HepG2 (cell line): ENCODE measurements around the gene LDLRAD3. TPM values are rescaled to one million over a fixed set of nuclear protein-coding genes. Genes with fewer than 3 reads are reported as not detected.

Experiments used
- ATF7-NPFF ChIP-seq: sonication (generic); formaldehyde crosslinking; IDR thresholded peaks from 2 replicates; pipeline ENCODE4 v1.8.1; 2023; ENCODE audit warnings: mild to moderate bottlenecking, low read depth, missing genetic modification reagents, moderate library complexity
- CEBPZ ChIP-seq: IDR thresholded peaks from 2 replicates; pipeline ENCODE4 v1.6.1; 2012; ENCODE audit warnings: low read length, improper control_type of control experiment
- CERS6 ChIP-seq: sonication (generic); formaldehyde crosslinking; IDR thresholded peaks from 2 replicates; pipeline ENCODE4 v1.5.0; 2020; ENCODE audit warnings: missing genetic modification reagents
- CREB1 ChIP-seq, 2 experiments: fragments of 450-650 bp in 1 of 2; IDR thresholded peaks; 2 replicates each; pipeline ENCODE4 v1.6.1; 2016 to 2017; ENCODE audit warnings: control low read depth in 1 of 2, mild to moderate bottlenecking in 1 of 2, missing compliant biosample characterization in 1 of 2, missing genetic modification characterization in 1 of 2
- ELF4 ChIP-seq: sonication (generic); formaldehyde crosslinking; IDR thresholded peaks from 2 replicates; pipeline ENCODE4 v1.5.0; 2020; ENCODE audit warnings: missing genetic modification reagents, mild to moderate bottlenecking, moderate library complexity, borderline replicate concordance
- FLYWCH1 ChIP-seq: sonication (generic); formaldehyde crosslinking; IDR thresholded peaks from 2 replicates; pipeline ENCODE4 v1.8.1; 2023; ENCODE audit warnings: mild to moderate bottlenecking, missing genetic modification reagents
- FOXP4 ChIP-seq: sonication (generic); formaldehyde crosslinking; IDR thresholded peaks from 2 replicates; pipeline ENCODE4 v1.4.0; 2020; ENCODE audit warnings: missing genetic modification reagents
- NFRKB ChIP-seq: fragments of 450-650 bp; IDR thresholded peaks from 2 replicates; pipeline ENCODE4 v1.6.1; 2017
- NR2F1 ChIP-seq, 2 experiments: fragments of 450-650 bp in 1 of 2; formaldehyde crosslinking in 1 of 2; IDR thresholded peaks; 2 replicates each; pipeline versions ENCODE4 v1.5.0 to v1.6.1; 2016 to 2020; ENCODE audit warnings: mild to moderate bottlenecking in 1 of 2, missing compliant biosample characterization in 1 of 2, missing genetic modification reagents in 1 of 2, moderate library complexity in 1 of 2
- STAT5B ChIP-seq: sonication (generic); formaldehyde crosslinking; IDR thresholded peaks from 2 replicates; pipeline ENCODE4 v1.4.0; 2020; ENCODE audit warnings: missing genetic modification reagents
- THYN1 ChIP-seq: sonication (generic); formaldehyde crosslinking; IDR thresholded peaks from 2 replicates; pipeline ENCODE4 v1.8.1; 2023; ENCODE audit warnings: low read depth, mild to moderate bottlenecking, moderate library complexity, missing genetic modification reagents, borderline replicate concordance
- ZNF574 ChIP-seq: sonication (generic); formaldehyde crosslinking; IDR thresholded peaks from 2 replicates; pipeline ENCODE4 v1.4.0; 2020; ENCODE audit warnings: missing genetic modification reagents
- ZNF607 ChIP-seq: sonication (generic); formaldehyde crosslinking; IDR thresholded peaks from 2 replicates; pipeline ENCODE4 v1.5.1; 2020; ENCODE audit warnings: missing genetic modification reagents, mild to moderate bottlenecking, borderline replicate concordance
- polyA plus RNA-seq, 8 experiments: library from polyadenylated mRNA; depleted of rRNA in 3 of 8; stranded (reverse) in 7 of 8; unstranded in 1 of 8; fragments of >200 nt; fragmentation: Illumina TruSeq in 4 of 8; extraction: Trizol in 4 of 8; gene quantifications; 2 replicates each; pipeline versions ENCODE4 v1.2.1 to v1.2.3, GENCODE V29; 2011 to 2016; ENCODE audit warnings: low read depth in 4 of 8, missing spikeins in 1 of 8, mixed read lengths in 1 of 8; ENCODE audit not compliant: insufficient read depth in 1 of 8
- total RNA-seq, 5 experiments: library from RNA; depleted of rRNA; stranded (reverse); fragments of >200 nt; fragmentation: Illumina TruSeq; extraction: Trizol; gene quantifications; 2 replicates each; pipeline ENCODE4 v1.2.3, GENCODE V29; 2016; ENCODE audit warnings: low read depth in 1 of 5

LDLRAD3 gene
- total and polyA plus RNA-seq, 2 of the 13 experiments (the other 11 are each of a cell fraction or from before 2014, with no cell fraction given), result 0.50 to 0.60 TPM

- no peak for TF ChIP-seq CEBPZ
- no peak for TF ChIP-seq ATF7-NPFF (CRISPR knock-in tag)
- no peak for TF ChIP-seq CREB1 (IDR thresholded peaks at IDR 0.05)
- no peak for TF ChIP-seq CREB1 (CRISPR knock-in tag; IDR thresholded peaks at IDR 0.05)
- TF ChIP-seq FLYWCH1, result no peak
- TF ChIP-seq STAT5B, result no peak
- TF ChIP-seq THYN1, result no peak
- no peak for TF ChIP-seq ELF4 (CRISPR knock-in tag)
- TF ChIP-seq ZNF607 (CRISPR knock-in tag), result no peak
- no peak for TF ChIP-seq NFRKB
- no peak for TF ChIP-seq NR2F1 (CRISPR knock-in tag; IDR thresholded peaks at IDR 0.05)
- no peak for TF ChIP-seq ZNF574 (CRISPR knock-in tag)
- TF ChIP-seq FOXP4, result no peak
- TF ChIP-seq CERS6 (CRISPR knock-in tag), result no peak
- TF ChIP-seq, all 625 proteins: peak for 0
Observed at GRCh38 chr11:36104660-36104992, 160.8 kb downstream of the LDLRAD3 start (continued).
